NCI-H345 treated with DMSO at 0.1 percent for 48 hours (cell line): ENCODE results near the gene CASP1.
"Not testable (repeated sequence)": the region's sequence is repeated elsewhere in the genome, so short reads cannot be mapped to it uniquely, and the experiment has no call there.

ENCODE experiments used
- DNase-seq: peaks from one replicate; lab custom pipeline; 2025; ENCODE audit not compliant: unreplicated experiment; lab: John Stamatoyannopoulos, UW

The CASP1 gene

GRCh38 chr11:105034813-105035620 lies at the start of gene CASP1:
CASP1 (minus strand) TSS chr11:105035144; CDS start chr11:105035113, 31 bp downstream.
- no peak for DNase-seq

DNA sequence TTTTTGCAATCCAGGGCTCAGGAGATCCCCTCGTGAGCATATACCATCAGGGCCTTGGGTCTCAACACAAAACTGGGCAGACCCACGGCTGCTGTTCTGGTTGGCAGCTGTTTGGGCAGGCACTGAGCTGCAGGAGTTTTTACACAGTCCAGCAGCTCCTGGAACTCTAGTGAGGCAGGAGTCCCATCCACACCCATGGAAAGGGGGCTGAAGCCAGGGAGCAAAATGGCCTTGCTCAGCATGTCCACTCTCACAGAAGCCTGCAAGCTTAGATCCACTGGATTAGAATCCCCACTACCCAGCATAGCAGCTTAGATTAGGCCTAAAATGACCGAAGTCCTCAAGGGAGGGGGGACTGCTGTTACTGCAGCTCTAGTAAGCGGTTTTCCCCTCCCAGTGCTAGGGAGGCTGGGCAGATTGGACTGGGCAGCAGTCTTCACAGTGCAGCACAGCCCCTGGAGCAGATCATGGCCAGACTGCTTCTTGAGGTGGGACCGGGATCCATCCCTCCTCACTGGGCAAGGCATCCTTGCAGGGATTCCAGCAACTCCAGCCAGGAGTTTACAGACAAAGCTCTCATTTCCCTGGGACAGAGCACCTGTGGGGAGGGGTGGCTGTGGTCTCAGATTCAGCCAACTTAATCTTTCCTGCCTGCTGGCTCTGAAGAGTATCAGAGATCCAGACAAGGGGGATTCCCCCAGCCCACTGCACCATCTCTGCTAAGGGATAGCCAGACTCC lies 46.6 kb upstream of the CASP1 start:
- no peak for DNase-seq

- not testable (repeated sequence) for DNase-seq
Observed at GRCh38 chr11:105080171-105080906, 45.4 kb upstream of the CASP1 start.

DNA sequence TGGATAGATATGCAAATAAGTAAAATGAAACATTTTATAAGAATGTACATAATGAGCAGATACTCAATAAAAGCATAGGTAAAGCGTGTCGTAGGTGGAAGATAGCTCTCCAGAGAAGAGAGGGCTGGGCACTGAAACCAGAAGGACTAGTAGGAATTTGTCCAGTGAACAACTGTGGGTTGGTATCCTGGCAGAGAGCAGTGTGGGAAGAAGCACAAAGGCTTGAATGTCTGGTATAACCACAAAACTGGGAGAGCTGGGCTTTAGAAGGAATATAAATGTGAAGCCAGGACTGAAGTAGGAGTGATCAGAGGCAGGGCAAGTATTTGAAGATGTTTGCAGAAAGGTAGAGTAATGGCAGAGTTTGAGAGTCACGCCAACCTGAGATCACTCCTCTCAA lies 43.3 kb upstream of the CASP1 start:
- no peak for DNase-seq

GRCh38 chr11:105077141-105077790 lies 42.3 kb upstream of the CASP1 start:
- not testable (repeated sequence) for DNase-seq

DNA sequence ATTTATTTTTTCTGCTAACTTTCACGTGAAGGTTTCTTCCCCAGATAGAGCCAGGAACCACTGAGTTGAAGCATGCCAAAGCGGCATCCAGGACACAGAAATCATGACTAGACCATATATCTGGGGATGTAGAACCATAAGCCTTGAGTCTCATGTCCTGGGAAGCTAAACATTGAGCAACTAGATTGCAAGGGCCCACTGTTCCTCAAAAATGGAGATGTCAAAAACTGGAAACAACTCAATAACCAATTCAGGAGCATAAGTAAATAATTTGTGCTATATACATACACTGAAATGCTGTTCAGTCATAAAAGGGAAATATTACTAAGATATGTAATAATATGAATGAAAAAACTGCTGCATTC lies 39.2 kb upstream of the CASP1 start:
- DNase-seq, result no peak

DNA sequence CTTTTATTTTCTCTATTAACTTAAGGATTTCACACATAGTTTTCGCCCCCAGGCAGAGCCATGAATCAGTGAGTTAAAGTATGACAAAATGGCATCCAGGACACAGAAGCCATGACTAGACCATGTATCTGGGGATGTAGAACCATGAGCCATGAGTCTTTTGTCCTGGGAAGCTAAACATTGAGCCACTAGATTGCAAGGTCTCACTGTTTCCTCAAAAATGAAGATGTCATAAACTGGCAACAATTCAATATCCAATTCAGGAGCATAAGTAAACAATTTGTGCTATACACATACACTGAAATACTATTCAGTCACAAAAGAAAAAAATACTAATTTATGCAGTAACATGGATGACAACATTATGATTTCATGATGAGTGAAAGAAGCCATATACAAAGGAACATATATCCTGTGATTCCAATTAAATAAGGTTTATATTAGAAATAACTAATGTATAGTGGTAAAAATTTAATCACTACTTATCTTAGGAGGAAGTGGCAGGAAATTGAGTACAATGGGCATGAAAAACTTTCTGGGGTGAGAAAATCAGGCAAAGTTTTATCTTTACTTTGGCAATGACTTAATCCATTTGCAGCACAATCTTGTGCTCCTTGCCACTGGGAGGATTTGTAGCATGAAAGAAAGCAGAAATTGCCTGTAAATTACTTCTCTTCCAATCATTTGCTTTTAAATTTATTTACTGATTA lies 38.7 kb upstream of the CASP1 start:
- DNase-seq, result no peak

DNA sequence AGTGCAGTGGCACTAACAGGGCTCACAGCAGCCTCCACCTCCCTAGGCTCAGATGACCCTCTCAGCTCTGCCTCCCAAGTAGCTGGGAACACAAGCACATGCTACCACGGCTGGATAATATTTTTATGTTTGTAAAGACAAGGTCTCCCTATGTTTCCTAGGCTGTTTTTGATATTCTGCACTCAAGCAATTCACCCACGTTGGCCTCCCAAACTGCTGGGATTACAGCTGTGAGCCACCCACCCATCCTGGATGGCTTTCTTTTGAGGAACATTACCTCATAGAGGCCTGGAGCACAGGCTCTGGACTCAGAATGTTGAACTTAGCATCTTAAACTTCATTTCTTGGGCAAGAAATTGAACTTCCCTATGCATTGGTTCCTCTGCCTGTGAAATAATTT lies 37.1 kb upstream of the CASP1 start:
- not testable (repeated sequence) for DNase-seq

- DNase-seq, result no peak
Observed at GRCh38 chr11:105071089-105071732, 36.3 kb upstream of the CASP1 start.

GRCh38 chr11:105070306-105070705 lies 35.4 kb upstream of the CASP1 start:
- no peak for DNase-seq

DNA sequence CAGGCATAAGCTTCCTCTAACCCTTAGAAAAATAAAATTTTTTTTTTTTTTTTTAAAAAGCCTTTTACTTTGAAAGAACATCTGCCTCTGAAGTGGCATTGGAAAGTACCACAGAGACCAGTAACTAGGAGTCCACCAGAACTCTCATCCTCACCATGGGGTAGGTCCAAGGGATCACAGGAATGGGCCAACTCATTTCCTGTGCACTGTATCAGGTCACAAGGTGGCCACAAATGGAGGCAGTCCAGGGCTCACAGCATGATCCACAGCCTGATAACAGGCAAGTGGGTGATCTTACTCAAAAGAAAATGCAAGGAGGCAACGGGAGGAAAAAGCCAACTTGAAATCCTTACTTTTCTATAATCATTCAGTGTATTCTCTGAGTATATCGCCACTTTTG lies 34.8 kb upstream of the CASP1 start:
- not testable (repeated sequence) for DNase-seq

DNA sequence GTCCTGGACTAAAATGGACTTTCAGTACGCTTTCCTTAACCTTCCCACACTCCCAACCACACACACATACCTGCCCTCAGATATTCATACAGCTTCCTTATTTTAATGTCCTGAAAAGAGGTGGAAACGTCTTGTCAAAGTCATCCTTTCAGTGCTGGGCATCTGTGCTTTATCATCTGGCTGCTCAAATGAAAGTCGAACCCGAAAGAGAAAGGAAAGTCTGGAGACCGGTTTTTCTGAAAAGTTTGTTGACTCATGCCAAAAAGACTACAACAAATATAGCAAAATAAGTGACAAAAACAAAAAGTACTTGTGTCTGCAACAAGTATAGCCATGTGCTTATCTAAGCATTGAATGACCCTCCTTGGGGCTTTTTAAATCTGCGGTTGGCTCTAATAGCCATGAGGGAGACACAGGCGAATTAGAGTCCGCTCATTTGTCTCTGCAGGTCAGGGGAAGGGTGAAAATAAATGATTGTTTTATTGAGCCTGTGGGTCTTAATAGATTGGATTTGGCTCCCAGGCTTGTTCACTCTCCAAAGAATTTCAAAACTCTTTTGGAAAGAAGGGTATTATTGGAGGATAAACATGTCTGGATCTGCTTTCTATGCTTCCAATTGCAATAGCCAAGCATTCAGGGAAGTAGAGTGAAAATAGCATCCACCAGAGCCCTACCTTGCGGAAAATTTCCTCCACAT lies 28.4 kb upstream of the CASP1 start:
- DNase-seq, result not testable (repeated sequence)

GRCh38 chr11:105057432-105057831 lies 22.5 kb upstream of the CASP1 start:
- DNase-seq, result no peak

- no peak for DNase-seq
Observed at GRCh38 chr11:105056446-105056845, 21.5 kb upstream of the CASP1 start.

GRCh38 chr11:105054723-105055493 lies 20.0 kb upstream of the CASP1 start:
- DNase-seq, result no peak

- DNase-seq, result no peak
Observed at GRCh38 chr11:105052487-105052886, 17.5 kb upstream of the CASP1 start.

GRCh38 chr11:105051559-105051958 lies 16.6 kb upstream of the CASP1 start:
- no peak for DNase-seq

DNA sequence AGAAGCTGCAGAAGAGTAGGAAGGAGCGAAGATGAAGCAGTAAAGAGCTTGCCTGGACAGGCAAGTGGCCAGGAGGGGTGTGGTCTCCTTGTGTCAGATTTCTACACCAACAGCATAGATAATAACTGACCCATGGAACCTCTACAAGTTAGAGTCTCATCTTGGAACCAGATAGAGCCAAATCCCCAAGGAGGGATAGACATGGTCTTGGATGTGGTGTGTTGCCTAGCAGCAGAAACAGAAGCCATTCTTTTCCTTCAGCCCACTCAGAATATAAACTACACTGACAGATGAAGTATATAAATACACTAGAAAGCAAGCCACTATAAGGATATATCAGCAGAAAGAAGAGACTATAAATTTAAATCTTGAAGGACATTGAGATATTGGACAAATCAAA lies 14.5 kb upstream of the CASP1 start:
- DNase-seq, result no peak
